Nephron progenitor cell (in vitro differentiated cells): ENCODE data around the gene MCTP1.

Source experiments
- DNase-seq: peaks from one replicate; pipeline ENCODE4 v3.0.0; 2021
- H3K27ac Mint-ChIP-seq: 2 replicates; pipeline ENCODE4 v1.8.0; 2021; ENCODE audit warnings: mild to moderate bottlenecking, moderate library complexity, mixed read lengths
- H3K27me3 Mint-ChIP-seq: 2 replicates; pipeline ENCODE4 v1.8.0; 2021; ENCODE audit warnings: mild to moderate bottlenecking, low read depth, mixed read lengths; ENCODE audit not compliant: poor library complexity
- H3K36me3 Mint-ChIP-seq: 2 replicates; pipeline ENCODE4 v1.8.0; 2021; ENCODE audit warnings: low read depth, mixed read lengths
- H3K4me1 Mint-ChIP-seq: 2 replicates; pipeline ENCODE4 v1.8.0; 2021; ENCODE audit warnings: mixed read lengths
- H3K4me3 Mint-ChIP-seq: 2 replicates; pipeline ENCODE4 v1.8.0; 2021; ENCODE audit warnings: mild to moderate bottlenecking, moderate library complexity, mixed read lengths
- H3K9me3 Mint-ChIP-seq: 2 replicates; pipeline ENCODE4 v1.8.0; 2021; ENCODE audit warnings: mild to moderate bottlenecking, moderate library complexity, mixed read lengths
- CTCF ChIP-seq: fragments of 200-600 bp; sonication (generic); IDR thresholded peaks from 2 replicates; pipeline ENCODE4 v1.5.0; 2021; ENCODE audit warnings: antibody characterized with exemption

MCTP1 gene

GRCh38 chr5:94855543-94855942 is 429.4 kb downstream of the MCTP1 start:
- Mint-ChIP-seq H3K9me3 (no peaks in the 10 kb centered on the region), H3K27ac (no peak overlapping the region), H3K36me3 (no peaks in the 10 kb centered on the region), H3K27me3 (peaks cover 9% of the 10 kb centered on the region), H3K4me1 (no peaks in the 10 kb centered on the region), H3K4me3 (no peak overlapping the region)
- no peak for DNase-seq
- TF ChIP-seq CTCF = no peak

- H3K27me3 Mint-ChIP-seq = peaks cover 5% of the 10 kb centered on the region
- H3K27ac Mint-ChIP-seq = no peak overlapping the region
- no peaks in the 10 kb centered on the region for H3K36me3 Mint-ChIP-seq
- DNase-seq = no peak
- no peaks in the 10 kb centered on the region for H3K9me3 Mint-ChIP-seq
- peaks cover 9% of the 10 kb centered on the region for H3K4me1 Mint-ChIP-seq
- no peak overlapping the region for H3K4me3 Mint-ChIP-seq
- TF ChIP-seq CTCF = no peak
Observed at GRCh38 chr5:94853120-94853519, 431.8 kb downstream of the MCTP1 start.

- no peak for DNase-seq
- Mint-ChIP-seq H3K27ac (no peak overlapping the region), H3K27me3 (no peaks in the 10 kb centered on the region), H3K36me3 (no peaks in the 10 kb centered on the region), H3K9me3 (no peaks in the 10 kb centered on the region), H3K4me1 (peaks cover 9% of the 10 kb centered on the region), H3K4me3 (no peak overlapping the region)
- TF ChIP-seq CTCF = no peak
Observed at GRCh38 chr5:94850960-94851359, 433.9 kb downstream of the MCTP1 start.

GRCh38 chr5:94849821-94850736 is 434.8 kb downstream of the MCTP1 start:
- H3K9me3 Mint-ChIP-seq = no peaks in the 10 kb centered on the region
- H3K27ac Mint-ChIP-seq = no peak overlapping the region
- H3K27me3 Mint-ChIP-seq = peaks cover 4% of the 10 kb centered on the region
- H3K36me3 Mint-ChIP-seq = peaks cover 2% of the 10 kb centered on the region
- H3K4me1 Mint-ChIP-seq = peaks cover 9% of the 10 kb centered on the region
- H3K4me3 Mint-ChIP-seq = no peak overlapping the region
- TF ChIP-seq CTCF = peak; percentile 82
- peak; percentile 18 for DNase-seq

GRCh38 chr5:94849324-94849723 is 435.6 kb downstream of the MCTP1 start:
- Mint-ChIP-seq H3K4me3 (no peak overlapping the region), H3K9me3 (no peaks in the 10 kb centered on the region), H3K4me1 (peaks cover 9% of the 10 kb centered on the region), H3K27me3 (peaks cover 5% of the 10 kb centered on the region), H3K27ac (no peak overlapping the region), H3K36me3 (peaks cover 8% of the 10 kb centered on the region)
- no peak for TF ChIP-seq CTCF
- no peak for DNase-seq

GRCh38 chr5:94847726-94848125 is 437.2 kb downstream of the MCTP1 start:
- H3K4me1 Mint-ChIP-seq = peaks cover 9% of the 10 kb centered on the region
- no peak overlapping the region for H3K27ac Mint-ChIP-seq
- H3K9me3 Mint-ChIP-seq = no peaks in the 10 kb centered on the region
- H3K4me3 Mint-ChIP-seq = no peak overlapping the region
- H3K27me3 Mint-ChIP-seq = peaks cover 5% of the 10 kb centered on the region
- H3K36me3 Mint-ChIP-seq = peaks cover 15% of the 10 kb centered on the region
- no peak for TF ChIP-seq CTCF
- no peak for DNase-seq
